Keratinocyte (primary cell): ENCODE results near the gene RNF150. TPM values are rescaled to one million over a fixed set of nuclear protein-coding genes. Genes with fewer than 3 reads are reported as not detected.

ENCODE experiments used
- DNase-seq: peaks from one replicate; pipeline ENCODE4 v3.0.0-alpha.2; 2011; ENCODE audit warnings: low read depth, missing footprints, low spot score
- FAIRE-seq: peaks from 2 replicates; lab custom pipeline; 2011; peaks lifted over from hg19 to GRCh38; lab: Jason Lieb, UNC
- H2AFZ ChIP-seq: 2 replicates; pipeline ENCODE4 v1.6.0; 2012; ENCODE audit warnings: low read length, control low read depth, inconsistent platforms; ENCODE audit not compliant: control insufficient read depth
- H3K27ac ChIP-seq: 2 replicates; pipeline ENCODE4 v1.5.1; 2011; ENCODE audit warnings: low read length; ENCODE audit not compliant: control insufficient read depth, insufficient read depth
- H3K27me3 ChIP-seq: 3 replicates; pipeline ENCODE4 v1.6.0; 2011; ENCODE audit warnings: low read length; ENCODE audit not compliant: control insufficient read depth, insufficient read depth; ENCODE audit errors: extremely low read depth
- H3K36me3 ChIP-seq, 2 experiments: 2 replicates in 1 of 2; 3 replicates in 1 of 2; pipeline ENCODE4 v1.5.1; 2011; ENCODE audit warnings: low read length in 2 of 2, mild to moderate bottlenecking in 1 of 2; ENCODE audit not compliant: control insufficient read depth in 2 of 2, insufficient read depth in 2 of 2; ENCODE audit errors: extremely low read depth in 1 of 2
- H3K4me1 ChIP-seq: 3 replicates; pipeline ENCODE4 v1.5.1; 2011; ENCODE audit warnings: low read length; ENCODE audit not compliant: control insufficient read depth, insufficient read depth; ENCODE audit errors: extremely low read depth
- H3K4me2 ChIP-seq: 3 replicates; pipeline ENCODE4 v1.6.0; 2011; ENCODE audit warnings: low read depth, low read length; ENCODE audit not compliant: control insufficient read depth, insufficient read depth; ENCODE audit errors: extremely low read depth
- H3K4me3 ChIP-seq, 3 experiments: fragments of 200-600 bp in 1 of 3; sonication (generic) in 1 of 3; 2 replicates in 2 of 3; 3 replicates in 1 of 3; pipeline ENCODE4 v1.5.1; 2011 to 2016; ENCODE audit warnings: low read length in 3 of 3, mild to moderate bottlenecking in 3 of 3, control low read depth in 2 of 3, inconsistent platforms in 1 of 3, low read depth in 1 of 3, mixed read lengths in 1 of 3, mixed run types in 1 of 3, moderate library complexity in 1 of 3; ENCODE audit not compliant: control insufficient read depth in 2 of 3, insufficient read depth in 2 of 3; ENCODE audit errors: extremely low read depth in 1 of 3
- H3K79me2 ChIP-seq: 2 replicates; pipeline ENCODE4 v1.6.0; 2012; ENCODE audit warnings: low read length; ENCODE audit not compliant: control insufficient read depth, insufficient read depth
- H3K9ac ChIP-seq: 3 replicates; pipeline ENCODE4 v1.6.0; 2011; ENCODE audit warnings: low read length; ENCODE audit not compliant: control insufficient read depth, insufficient read depth; ENCODE audit errors: extremely low read depth
- H3K9me1 ChIP-seq: 3 replicates; pipeline ENCODE4 v1.6.0; 2011; ENCODE audit warnings: low read length; ENCODE audit not compliant: control insufficient read depth, insufficient read depth; ENCODE audit errors: extremely low read depth
- H3K9me3 ChIP-seq: 2 replicates; pipeline ENCODE4 v1.5.1; 2012; ENCODE audit warnings: low read depth, low read length; ENCODE audit not compliant: control insufficient read depth
- H4K20me1 ChIP-seq: 3 replicates; pipeline ENCODE4 v1.6.0; 2011; ENCODE audit warnings: low read length; ENCODE audit not compliant: control insufficient read depth, insufficient read depth; ENCODE audit errors: extremely low read depth
- CTCF ChIP-seq, 3 experiments: IDR thresholded peaks in 1 of 3; conservative IDR thresholded peaks in 1 of 3; optimal IDR thresholded peaks in 1 of 3; 2 replicates in 2 of 3; 3 replicates in 1 of 3; pipeline versions ENCODE3 to v1.5.1; 2011; ENCODE audit warnings: low read length in 3 of 3, mild to moderate bottlenecking in 3 of 3, moderate library complexity in 2 of 3, control low read depth in 1 of 3, inconsistent platforms in 1 of 3; ENCODE audit not compliant: insufficient read depth in 2 of 3; ENCODE audit errors: extremely low read depth in 1 of 3
- EZH2 ChIP-seq: IDR thresholded peaks from one replicate; pipeline ENCODE4 v1.6.1; 2012; ENCODE audit warnings: inconsistent platforms, mild to moderate bottlenecking, low read length, moderate library complexity
- dilution Hi-C: fragments of 300-500 bp; cut with MboI; formaldehyde crosslinking; loops from one replicate; pipeline ENCODE4 v1.7.0; 2020; ENCODE audit warnings: low sequenced_read_pairs; ENCODE audit not compliant: extremely low pct_ligation_motif_present
- polyA plus RNA-seq, 5 experiments: library from polyadenylated mRNA; depleted of rRNA in 3 of 5; stranded (reverse) in 3 of 5; stranded (forward) in 1 of 5; unstranded in 1 of 5; fragments of >200 nt; gene quantifications; 1 replicate in 1 of 5; 2 replicates in 3 of 5; 3 replicates in 1 of 5; pipeline versions ENCODE4 v1.2.1 to v1.2.3, GENCODE V29; 2011 to 2012; ENCODE audit warnings: missing spikeins in 2 of 5, low read depth in 1 of 5, low replicate concordance in 1 of 5

Gene RNF150
- polyA plus RNA-seq, 1 donor (not counting 4 experiments of a cell fraction or from before 2014, with no cell fraction given), result 0.18 TPM

DNA sequence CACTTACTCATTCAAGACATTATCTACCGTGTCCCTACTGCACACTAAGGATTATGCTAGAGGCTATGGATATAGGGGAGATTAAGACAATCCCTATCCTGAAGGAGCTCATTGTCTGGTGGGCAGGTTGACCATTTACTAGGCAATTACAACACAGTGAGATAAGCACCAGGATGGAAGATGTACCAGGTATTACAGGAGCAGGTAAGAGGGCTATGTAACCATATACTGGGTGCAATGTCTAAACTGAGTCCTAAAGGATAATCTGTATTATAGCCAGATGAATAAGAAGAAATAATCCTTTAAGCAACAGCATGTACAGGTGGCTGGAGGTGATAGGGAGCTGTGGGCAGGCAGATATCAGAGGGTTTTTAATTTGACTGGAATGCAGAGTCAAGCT, 263.8 kb downstream of the RNF150 start:
- H3K9ac ChIP-seq, result no peak overlapping the region
- dilution Hi-C loops, result no loop called here
- H3K9me1 ChIP-seq, result no peaks in the 10 kb centered on the region
- H4K20me1 ChIP-seq, result no peaks in the 10 kb centered on the region
- TF ChIP-seq EZH2 (no peak), CTCF (optimal IDR thresholded peaks at IDR 0.05 in 1 of 3, IDR thresholded peaks at IDR 0.05 in 1 of 3, conservative IDR thresholded peaks at IDR 0.05 in 1 of 3; ENCODE audit: extremely low read depth in 1 of 3, insufficient read depth in 2 of 3, low read length in 3 of 3) (no peak)
- no peak overlapping the region for H3K4me2 ChIP-seq
- H3K36me3 ChIP-seq, result no peaks in the 10 kb centered on the region
- FAIRE-seq (no peak), DNase-seq (no peak)
- H2AFZ ChIP-seq, result no peak overlapping the region
- no peak overlapping the region for H3K27ac ChIP-seq
- no peaks in the 10 kb centered on the region for H3K9me3 ChIP-seq
- H3K4me1 ChIP-seq, result no peaks in the 10 kb centered on the region
- no peaks in the 10 kb centered on the region for H3K27me3 ChIP-seq
- no peaks in the 10 kb centered on the region for H3K79me2 ChIP-seq
- no peak overlapping the region for H3K4me3 ChIP-seq

- FAIRE-seq (no peak), DNase-seq (no peak)
- Histone ChIP-seq H3K9me3 (no peaks in the 10 kb centered on the region), H3K79me2 (no peaks in the 10 kb centered on the region), H3K27ac (no peak overlapping the region), H3K9me1 (no peaks in the 10 kb centered on the region), H3K36me3 (no peaks in the 10 kb centered on the region), H2AFZ (no peak overlapping the region), H3K9ac (no peak overlapping the region), H3K4me1 (no peaks in the 10 kb centered on the region), H4K20me1 (no peaks in the 10 kb centered on the region), H3K27me3 (no peaks in the 10 kb centered on the region), H3K4me3 (no peak overlapping the region), H3K4me2 (no peak overlapping the region)
- dilution Hi-C loops, result no loop called here
- TF ChIP-seq EZH2 (no peak), CTCF (optimal IDR thresholded peaks at IDR 0.05 in 1 of 3, IDR thresholded peaks at IDR 0.05 in 1 of 3, conservative IDR thresholded peaks at IDR 0.05 in 1 of 3; ENCODE audit: extremely low read depth in 1 of 3, insufficient read depth in 2 of 3, low read length in 3 of 3) (no peak)
Observed at GRCh38 chr4:140867356-140867755, 265.9 kb downstream of the RNF150 start.
